HG03571 (cell line): Measurements from ENCODE around the gene AKAP5.

Source experiments
- ATAC-seq: cut with Tn5 transposase; IDR thresholded peaks from one replicate; pipeline ENCODE4 v1.9.1; 2021; ENCODE audit not compliant: unreplicated experiment

AKAP5 gene, protein sequence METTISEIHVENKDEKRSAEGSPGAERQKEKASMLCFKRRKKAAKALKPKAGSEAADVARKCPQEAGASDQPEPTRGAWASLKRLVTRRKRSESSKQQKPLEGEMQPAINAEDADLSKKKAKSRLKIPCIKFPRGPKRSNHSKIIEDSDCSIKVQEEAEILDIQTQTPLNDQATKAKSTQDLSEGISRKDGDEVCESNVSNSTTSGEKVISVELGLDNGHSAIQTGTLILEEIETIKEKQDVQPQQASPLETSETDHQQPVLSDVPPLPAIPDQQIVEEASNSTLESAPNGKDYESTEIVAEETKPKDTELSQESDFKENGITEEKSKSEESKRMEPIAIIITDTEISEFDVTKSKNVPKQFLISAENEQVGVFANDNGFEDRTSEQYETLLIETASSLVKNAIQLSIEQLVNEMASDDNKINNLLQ

GRCh38 chr14:64465191-64465822 lies at the start of gene AKAP5:
Gene AKAP5, plus strand, starts transcription at chr14:64465499. Its CDS starts 2,896 bp downstream, at chr14:64468395.
- ATAC-seq = peak; percentile 60

DNA sequence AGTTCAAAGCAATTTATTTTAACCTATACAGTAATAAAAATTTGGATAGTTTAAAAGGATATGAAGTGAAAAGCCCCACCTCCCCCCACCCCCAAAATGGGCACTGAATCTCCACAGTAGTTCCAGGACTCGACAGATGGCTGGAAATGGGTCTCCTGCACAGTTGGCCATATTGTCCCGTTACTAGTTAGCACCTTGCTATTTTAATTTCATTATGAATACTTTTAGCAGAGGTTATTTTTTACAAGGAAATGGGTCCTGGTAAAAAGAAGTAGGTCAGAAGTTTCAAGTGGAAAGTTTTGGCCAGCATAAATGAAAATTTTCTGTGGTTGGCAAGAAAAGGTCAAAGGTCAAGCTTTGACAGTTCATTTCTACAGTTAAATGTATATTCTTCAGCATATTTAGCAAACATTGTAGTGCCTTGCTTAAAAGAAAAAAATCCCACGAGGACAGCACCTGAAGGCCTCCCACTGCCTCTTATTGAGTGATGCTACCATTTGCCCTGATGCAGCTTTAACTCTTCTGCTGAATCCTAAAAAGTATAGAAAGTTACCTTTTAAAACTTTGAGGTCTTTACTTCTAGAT lies 48.9 kb upstream of the AKAP5 start:
- no peak for ATAC-seq

DNA sequence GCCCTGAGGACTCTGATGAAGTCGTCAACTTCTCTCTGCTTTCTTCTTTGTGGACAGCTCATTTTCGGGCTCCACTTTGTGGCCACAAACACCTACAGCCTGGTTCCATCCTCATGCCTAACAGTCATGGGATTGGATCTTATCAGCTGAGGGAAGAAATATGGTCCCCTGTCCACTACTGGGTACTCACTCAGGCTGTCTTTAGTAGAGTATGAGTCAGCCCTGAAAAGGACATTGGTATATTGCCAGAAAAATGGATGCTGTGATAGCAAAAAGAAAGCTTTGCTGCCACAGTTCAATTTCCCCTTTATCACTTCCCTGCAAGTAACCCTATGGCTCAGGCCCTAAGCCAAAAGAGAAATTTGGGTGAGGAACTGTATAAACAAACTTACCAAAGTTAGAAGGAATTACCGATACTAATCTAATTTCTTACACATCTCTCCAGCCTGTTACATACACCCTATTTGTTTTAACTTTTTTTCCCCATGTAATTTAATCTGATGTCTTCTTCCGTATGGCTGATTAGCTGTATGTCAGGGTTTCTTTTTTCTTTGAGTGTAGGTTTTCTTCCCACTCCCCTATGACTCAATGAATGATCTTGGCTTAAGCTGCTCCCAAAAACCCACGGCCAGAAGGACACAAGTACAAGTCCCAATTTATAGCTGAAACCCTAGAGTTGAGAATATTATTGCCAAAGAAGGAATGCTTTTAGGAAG lies 48.1 kb upstream of the AKAP5 start:
- ATAC-seq = no peak

DNA sequence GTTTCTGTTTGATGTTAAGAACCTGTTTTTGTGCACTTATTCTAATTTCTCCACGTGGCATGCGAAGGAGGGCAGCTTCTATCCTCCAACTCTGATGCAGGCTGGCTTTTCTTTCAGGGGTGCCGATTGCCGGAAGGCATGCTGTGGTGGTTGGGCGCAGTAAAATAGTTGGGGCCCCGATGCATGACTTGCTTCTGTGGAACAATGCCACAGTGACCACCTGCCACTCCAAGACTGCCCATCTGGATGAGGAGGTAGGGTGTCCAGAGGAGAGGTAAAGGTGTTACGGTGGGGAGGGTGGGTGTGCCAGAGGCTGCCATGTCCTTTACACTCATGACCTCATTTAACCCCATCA lies 47.6 kb upstream of the AKAP5 start:
- ATAC-seq = no peak

DNA sequence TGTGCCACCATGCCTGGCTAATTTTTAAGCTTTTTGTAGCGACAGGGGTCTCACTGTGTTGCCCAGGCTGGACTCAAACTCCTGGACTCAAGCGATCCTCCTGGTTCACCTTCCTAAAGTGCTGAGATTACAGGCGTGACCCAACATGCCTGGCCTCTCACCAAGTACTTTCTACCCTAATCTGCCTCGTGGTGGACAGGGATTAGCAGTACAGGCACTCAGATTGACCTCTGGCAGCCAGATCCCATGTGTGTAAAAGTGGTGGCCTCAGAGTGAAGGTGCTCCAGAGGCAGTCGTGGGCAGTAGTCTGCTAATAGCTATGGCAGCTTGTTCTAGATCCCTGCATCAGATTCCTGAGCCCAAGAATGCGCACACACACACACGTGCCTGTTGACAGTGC lies 46.3 kb upstream of the AKAP5 start:
- no peak for ATAC-seq

GRCh38 chr14:64421166-64421565 lies 44.1 kb upstream of the AKAP5 start:
- no peak for ATAC-seq

DNA sequence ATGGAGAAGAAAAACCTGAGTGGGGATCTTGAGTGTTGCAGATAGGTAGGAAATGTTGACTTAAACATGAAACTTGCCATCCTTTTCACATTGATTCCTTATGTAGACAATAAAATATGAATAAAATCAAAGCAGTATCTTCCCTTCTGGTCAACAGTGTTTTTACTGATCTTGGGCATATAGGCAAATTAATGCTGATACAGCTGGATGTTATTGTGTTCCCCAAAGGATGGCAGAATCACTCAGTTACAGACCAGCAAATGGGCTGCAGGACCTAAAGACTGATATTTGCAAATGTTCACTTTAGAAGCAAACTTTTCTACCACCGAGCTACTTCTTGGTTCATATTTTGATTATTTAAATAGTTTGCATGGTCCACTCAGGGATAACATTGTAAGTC lies 43.3 kb upstream of the AKAP5 start:
- no peak for ATAC-seq

DNA sequence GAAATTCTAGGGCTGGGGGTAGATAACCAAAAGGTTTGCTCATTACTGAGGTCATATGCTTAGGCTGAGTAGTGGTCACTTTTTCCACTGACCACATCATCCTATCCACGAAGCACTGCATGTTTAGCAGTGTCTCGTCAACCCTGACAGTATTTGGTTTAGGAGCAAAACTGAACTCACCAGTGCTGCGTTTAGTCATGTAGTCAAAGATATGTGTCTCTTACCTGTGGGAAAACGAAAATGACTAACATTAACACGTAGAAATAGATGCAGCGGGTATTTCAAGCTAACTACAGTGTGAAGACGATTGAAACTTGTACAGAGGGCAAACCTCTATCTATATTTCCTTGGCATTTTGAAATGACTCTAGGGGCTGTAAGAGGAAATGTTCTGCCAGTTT lies 42.5 kb upstream of the AKAP5 start:
- ATAC-seq = no peak

DNA sequence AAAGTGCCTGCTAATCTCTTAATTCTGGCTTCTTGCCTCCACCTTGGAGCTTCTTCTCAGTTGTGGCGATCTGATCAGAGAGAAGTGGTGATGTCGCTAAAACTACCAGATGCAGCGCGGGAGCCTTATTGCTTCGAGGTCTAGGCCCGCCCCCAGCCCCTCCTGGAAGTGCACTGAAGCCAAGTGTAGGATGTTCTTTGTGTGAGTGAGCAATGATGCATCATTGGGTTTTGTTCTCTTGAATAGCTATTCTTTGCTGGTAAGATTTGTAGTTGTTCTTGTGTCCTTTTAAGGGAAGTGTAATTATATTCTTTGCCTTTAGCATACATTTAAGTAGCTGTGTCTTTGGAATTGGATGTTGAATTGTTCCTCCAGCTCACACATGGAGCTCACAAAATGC lies 41.3 kb upstream of the AKAP5 start:
- no peak for ATAC-seq

DNA sequence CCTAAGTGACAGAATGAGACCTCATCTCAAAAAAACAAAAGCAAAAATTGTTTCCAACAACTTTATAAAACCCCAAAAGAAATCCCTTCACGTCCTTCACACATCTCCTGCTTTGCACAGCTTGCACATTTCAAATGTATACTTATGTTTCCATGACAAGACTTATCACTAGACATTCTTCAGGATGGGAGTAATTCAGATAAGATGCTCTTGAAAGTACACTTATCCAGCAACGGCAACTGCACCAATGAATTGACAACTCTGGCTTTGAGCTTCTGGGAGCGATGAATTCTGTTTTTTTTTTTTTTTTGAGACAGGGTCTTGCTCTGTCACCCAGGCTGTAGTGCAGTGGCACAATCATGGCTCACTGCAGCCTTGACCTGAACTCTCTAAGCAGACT lies 30.8 kb upstream of the AKAP5 start:
- ATAC-seq = no peak

DNA sequence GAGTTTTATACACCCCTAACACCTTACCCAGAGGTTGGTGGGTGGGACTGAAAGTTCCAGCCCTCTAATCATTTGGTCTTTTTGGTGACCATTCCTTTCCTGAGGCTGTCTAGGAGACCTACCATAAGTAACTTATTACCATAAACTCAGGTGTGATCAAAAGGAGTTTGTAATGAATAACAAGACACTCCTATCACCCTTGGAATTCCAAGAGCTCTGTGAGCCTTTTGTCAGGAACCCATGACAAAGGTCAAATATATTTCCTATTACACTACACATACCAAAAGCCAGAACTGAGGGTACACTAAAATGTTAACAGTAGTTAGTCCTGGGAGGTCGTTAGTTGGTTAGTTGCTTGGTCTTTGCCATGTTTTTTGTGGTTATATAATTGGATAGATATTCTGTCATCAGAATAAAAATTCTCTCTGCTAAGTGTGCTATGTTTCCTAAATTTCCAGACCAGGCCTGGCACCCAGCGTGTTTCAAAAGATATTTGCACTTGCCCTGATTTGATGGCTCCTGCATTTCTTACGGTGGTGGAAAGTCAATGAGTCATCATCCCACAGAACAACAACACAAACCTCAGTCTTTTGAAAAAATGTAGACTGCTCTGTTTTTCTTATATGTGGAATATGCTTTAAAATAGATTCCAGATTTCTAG lies 27.0 kb upstream of the AKAP5 start:
- ATAC-seq = no peak

- no peak for ATAC-seq
Observed at GRCh38 chr14:64439141-64439540, 26.2 kb upstream of the AKAP5 start.

GRCh38 chr14:64440494-64440893 lies 24.8 kb upstream of the AKAP5 start:
- ATAC-seq = no peak

DNA sequence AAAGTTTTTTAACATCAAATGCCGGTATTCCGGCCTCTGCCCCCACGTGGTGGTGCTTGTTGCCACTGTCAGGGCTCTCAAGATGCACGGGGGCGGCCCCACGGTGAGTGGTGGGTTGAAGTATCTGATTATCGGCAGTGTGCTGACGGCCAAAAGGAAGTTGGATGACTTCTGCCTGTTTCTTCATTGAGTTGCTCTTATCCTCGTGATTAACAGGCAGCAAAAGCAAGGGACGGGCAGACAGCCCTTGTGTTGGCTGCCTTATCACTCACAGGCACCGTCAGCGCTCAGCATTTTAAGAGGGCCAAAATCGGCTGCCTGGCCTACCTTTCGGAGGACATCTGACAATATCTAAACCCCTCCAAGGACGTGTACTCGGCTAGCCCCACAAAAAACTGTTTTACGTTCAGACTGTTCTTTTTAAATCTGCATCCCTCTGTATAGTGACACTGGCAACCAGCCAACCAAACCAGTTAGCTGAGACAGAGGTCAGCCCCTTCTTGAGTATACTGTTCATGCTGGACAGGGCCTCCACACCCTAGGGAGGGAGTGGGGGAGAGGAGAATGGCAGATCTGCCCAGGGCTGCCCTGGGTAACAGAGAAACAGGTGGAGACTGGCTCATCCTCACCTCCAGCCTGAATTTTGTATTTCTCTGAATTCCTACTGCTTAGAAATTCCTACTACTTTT lies 22.9 kb upstream of the AKAP5 start:
- no peak for ATAC-seq

DNA sequence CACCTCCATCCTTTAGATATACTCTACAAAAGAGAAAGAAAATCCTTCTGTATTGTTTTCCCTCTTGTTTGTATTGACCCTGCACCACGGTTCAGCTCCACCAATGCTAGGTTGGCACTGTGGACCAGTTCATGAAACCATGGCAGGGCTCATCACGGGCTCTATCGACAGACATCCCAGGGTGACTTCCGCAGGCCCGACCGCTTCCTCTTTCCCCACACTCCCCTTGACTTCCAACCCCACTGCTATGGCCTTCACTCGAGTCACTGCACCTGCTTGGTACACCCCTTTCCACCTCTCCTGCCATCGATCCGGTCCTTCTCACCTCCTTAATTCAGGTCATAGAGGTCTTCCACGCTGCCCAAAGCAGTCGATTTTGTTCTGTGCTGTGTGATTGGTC lies 21.2 kb upstream of the AKAP5 start:
- ATAC-seq = no peak

GRCh38 chr14:64444984-64445845 lies 20.1 kb upstream of the AKAP5 start:
- peak; percentile 96 for ATAC-seq

DNA sequence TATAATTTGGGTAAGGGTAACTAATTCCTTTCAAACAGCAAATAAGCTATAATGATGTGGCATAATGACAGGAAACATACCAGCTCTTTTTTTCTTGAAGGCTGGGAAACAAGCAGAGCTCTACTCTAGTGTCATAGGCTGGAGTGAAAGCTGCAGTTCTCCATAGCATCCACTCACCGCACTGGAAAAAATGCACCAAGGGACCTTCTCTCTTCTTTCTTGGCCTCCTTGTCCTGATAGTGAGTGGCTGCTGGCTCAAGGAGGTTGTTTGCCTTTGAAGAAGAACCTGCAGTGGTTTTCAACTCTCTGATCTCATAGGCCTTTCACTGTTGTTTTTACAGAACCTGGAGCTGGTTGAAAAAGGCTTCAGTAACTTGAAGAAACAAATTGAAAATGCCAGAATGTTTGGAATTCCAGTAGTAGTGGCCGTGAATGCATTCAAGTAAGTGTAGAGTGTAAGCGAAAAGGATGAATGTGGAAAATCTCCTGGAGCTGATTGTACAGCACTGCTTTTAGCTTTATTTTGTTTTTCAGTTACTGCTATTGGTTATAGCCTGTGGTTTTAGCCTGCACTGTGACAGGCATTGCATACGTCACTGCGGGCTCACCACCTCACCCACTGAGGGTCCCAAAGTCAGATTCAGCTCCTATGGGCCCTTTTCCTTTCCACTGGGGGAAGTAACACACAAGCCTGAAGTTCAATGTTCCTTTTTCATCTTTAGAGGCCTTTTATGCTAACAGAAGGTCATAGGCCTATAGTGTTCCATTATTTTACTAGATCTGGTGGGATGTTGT lies 17.2 kb upstream of the AKAP5 start:
- ATAC-seq = no peak

- ATAC-seq = no peak
Observed at GRCh38 chr14:64450255-64450654, 15.0 kb upstream of the AKAP5 start.

- no peak for ATAC-seq
Observed at GRCh38 chr14:64454671-64455070, 10.6 kb upstream of the AKAP5 start.
